ENCODE results near the gene COL28A1. TPM values are rescaled to one million over a fixed set of nuclear protein-coding genes. Genes with fewer than 3 reads are reported as not detected.

Gene COL28A1
- polyA plus RNA-seq, 4 donors = 9.0 to 13.1 (median 10.7) TPM

- DNase-seq (ENCODE audit: low read depth in 4 of 4, low spot score in 3 of 4) = no peak
These were observed 184.5 kb downstream of the COL28A1 start for GRCh38 chr7:7351156-7351555.

- DNase-seq (ENCODE audit: low read depth in 4 of 4, low spot score in 3 of 4) = no peak
These were observed 186.5 kb downstream of the COL28A1 start for GRCh38 chr7:7349156-7349555.

GRCh38 chr7:7347045-7347444, 188.6 kb downstream of the COL28A1 start:
- DNase-seq (ENCODE audit: low read depth in 4 of 4, low spot score in 3 of 4) = no peak

GRCh38 chr7:7344583-7344982, 191.1 kb downstream of the COL28A1 start:
- DNase-seq (ENCODE audit: low read depth in 4 of 4, low spot score in 3 of 4) = no peak

GRCh38 chr7:7335909-7336308, 199.8 kb downstream of the COL28A1 start:
- DNase-seq (ENCODE audit: low read depth in 4 of 4, low spot score in 3 of 4) = no peak

- no peak for DNase-seq (ENCODE audit: low read depth in 4 of 4, low spot score in 3 of 4)
These were observed 200.5 kb downstream of the COL28A1 start for GRCh38 chr7:7335215-7335614.

GRCh38 chr7:7333610-7334009, 202.1 kb downstream of the COL28A1 start:
- DNase-seq (ENCODE audit: low read depth in 4 of 4, low spot score in 3 of 4) = no peak

GRCh38 chr7:7331523-7331922, 204.2 kb downstream of the COL28A1 start:
- DNase-seq (ENCODE audit: low read depth in 4 of 4, low spot score in 3 of 4) = no peak

GRCh38 chr7:7330997-7331396, 204.7 kb downstream of the COL28A1 start:
- DNase-seq (ENCODE audit: low read depth in 4 of 4, low spot score in 3 of 4) = no peak

GRCh38 chr7:7329326-7329725, 206.3 kb downstream of the COL28A1 start:
- DNase-seq (ENCODE audit: low read depth in 4 of 4, low spot score in 3 of 4) = no peak

- DNase-seq (ENCODE audit: low read depth in 4 of 4, low spot score in 3 of 4) = no peak
These were observed 208.2 kb downstream of the COL28A1 start for GRCh38 chr7:7327423-7327822.

- no peak for DNase-seq (ENCODE audit: low read depth in 4 of 4, low spot score in 3 of 4)
These were observed 211.0 kb downstream of the COL28A1 start for GRCh38 chr7:7324698-7325097.

- DNase-seq (ENCODE audit: low read depth in 4 of 4, low spot score in 3 of 4) = no peak
These were observed 211.8 kb downstream of the COL28A1 start for GRCh38 chr7:7323921-7324320.

- DNase-seq (ENCODE audit: low read depth in 4 of 4, low spot score in 3 of 4) = peak in 1 of 4 donors; percentile 12
These were observed 212.3 kb downstream of the COL28A1 start for GRCh38 chr7:7323352-7323751.

- peak in 3 of 4 donors; percentile 35 to 59 (median 44) for DNase-seq (ENCODE audit: low read depth in 4 of 4, low spot score in 3 of 4)
These were observed 214.0 kb downstream of the COL28A1 start for GRCh38 chr7:7321681-7322080.

- DNase-seq (ENCODE audit: low read depth in 4 of 4, low spot score in 3 of 4) = no peak
These were observed 217.1 kb downstream of the COL28A1 start for GRCh38 chr7:7318601-7319000.

- no peak for DNase-seq (ENCODE audit: low read depth in 4 of 4, low spot score in 3 of 4)
These were observed 217.8 kb downstream of the COL28A1 start for GRCh38 chr7:7317850-7318249.

GRCh38 chr7:7315851-7316250, 219.8 kb downstream of the COL28A1 start:
- DNase-seq (ENCODE audit: low read depth in 4 of 4, low spot score in 3 of 4) = no peak

GRCh38 chr7:7312323-7312722, 223.3 kb downstream of the COL28A1 start:
- DNase-seq (ENCODE audit: low read depth in 4 of 4, low spot score in 3 of 4) = no peak

GRCh38 chr7:7311001-7311400, 224.7 kb downstream of the COL28A1 start:
- no peak for DNase-seq (ENCODE audit: low read depth in 4 of 4, low spot score in 3 of 4)

GRCh38 chr7:7309203-7309602, 226.5 kb downstream of the COL28A1 start:
- no peak for DNase-seq (ENCODE audit: low read depth in 4 of 4, low spot score in 3 of 4)
